ENCODE data around the gene SCYGR2.

SCYGR2 gene

GRCh38 chr2:227632827-227633226 lies 34.1 kb downstream of the SCYGR2 start:
- CTCF ChIA-PET = no interaction called here
- Histone ChIP-seq H3K9me3 (ENCODE audit: control insufficient read depth, insufficient read depth, low read depth, low read length) (no peaks in the 10 kb centered on the region), H3K36me3 (ENCODE audit: control insufficient read depth in 2 of 2, insufficient read depth in 1 of 2, low read length in 2 of 2) (no peaks in the 10 kb centered on the region), H3K4me1 (ENCODE audit: control insufficient read depth, insufficient read depth, low read length) (no peaks in the 10 kb centered on the region), H3K4me3 (ENCODE audit: low read depth, low read length) (no peak overlapping the region), H3K27ac (ENCODE audit: extremely low read depth, low read depth, low read length) (no peak overlapping the region)
- POLR2A ChIA-PET = no interaction called here
- no peak for TF ChIP-seq ZNF146 (tag by site-specific recombination; IDR thresholded peaks at IDR 0.05)
- no peak for TF ChIP-seq ZNF624 (tag by site-specific recombination; IDR thresholded peaks at IDR 0.05)
- TF ChIP-seq ZXDB (tag by site-specific recombination; IDR thresholded peaks at IDR 0.05) = no peak
- no peak for TF ChIP-seq PRDM2 (tag by site-specific recombination; IDR thresholded peaks at IDR 0.05; ENCODE audit: borderline replicate concordance)
- TF ChIP-seq SALL2 (tag by site-specific recombination; IDR thresholded peaks at IDR 0.05; ENCODE audit: borderline replicate concordance) = no peak
- no peak for TF ChIP-seq ZNF701 (tag by site-specific recombination; IDR thresholded peaks at IDR 0.05)
- no peak for TF ChIP-seq ZNF391 (tag by site-specific recombination; IDR thresholded peaks at IDR 0.05; ENCODE audit: borderline replicate concordance, low read depth)
- no peak for TF ChIP-seq ZNF530 (tag by site-specific recombination; IDR thresholded peaks at IDR 0.05; ENCODE audit: low read depth)
- no peak for TF ChIP-seq ZNF132 (tag by site-specific recombination; IDR thresholded peaks at IDR 0.05; ENCODE audit: borderline replicate concordance)
- TF ChIP-seq HOXD13 (CRISPR knock-in tag; IDR thresholded peaks at IDR 0.05; ENCODE audit: borderline replicate concordance) = no peak
- TF ChIP-seq ZFP69B (tag by site-specific recombination; IDR thresholded peaks at IDR 0.05) = no peak
- no peak for TF ChIP-seq ZNF140 (tag by site-specific recombination; IDR thresholded peaks at IDR 0.05)
- no peak for TF ChIP-seq ZNF10 (tag by site-specific recombination; IDR thresholded peaks at IDR 0.05)
- TF ChIP-seq ZSCAN30 (tag by site-specific recombination; IDR thresholded peaks at IDR 0.05) = no peak
- TF ChIP-seq ZNF214 (tag by site-specific recombination; IDR thresholded peaks at IDR 0.05; ENCODE audit: borderline replicate concordance) = no peak

- Histone ChIP-seq H3K4me3 (ENCODE audit: low read depth, low read length) (no peak overlapping the region), H3K36me3 (ENCODE audit: control insufficient read depth in 2 of 2, insufficient read depth in 1 of 2, low read length in 2 of 2) (no peaks in the 10 kb centered on the region), H3K27ac (ENCODE audit: extremely low read depth, low read depth, low read length) (no peak overlapping the region), H3K9me3 (ENCODE audit: control insufficient read depth, insufficient read depth, low read depth, low read length) (no peaks in the 10 kb centered on the region), H3K4me1 (ENCODE audit: control insufficient read depth, insufficient read depth, low read length) (no peaks in the 10 kb centered on the region)
- TF ChIP-seq ZNF350 (tag by site-specific recombination; IDR thresholded peaks at IDR 0.05) (no peak), TRIM28 (IDR thresholded peaks at IDR 0.05; ENCODE audit: borderline replicate concordance, low read length) (no peak), ZNF175 (tag by site-specific recombination; IDR thresholded peaks at IDR 0.05) (no peak), SP7 (tag by site-specific recombination; IDR thresholded peaks at IDR 0.05) (no peak), ZNF549 (tag by site-specific recombination; IDR thresholded peaks at IDR 0.05) (no peak), WT1 (tag by site-specific recombination; IDR thresholded peaks at IDR 0.05) (no peak), ZNF530 (tag by site-specific recombination; IDR thresholded peaks at IDR 0.05; ENCODE audit: low read depth) (no peak), ZSCAN18 (tag by site-specific recombination; IDR thresholded peaks at IDR 0.05) (no peak), KLF9 (tag by site-specific recombination; IDR thresholded peaks at IDR 0.05; ENCODE audit: low read depth) (no peak), ZNF510 (tag by site-specific recombination; IDR thresholded peaks at IDR 0.05; ENCODE audit: insufficient replicate concordance) (no peak), ZNF624 (tag by site-specific recombination; IDR thresholded peaks at IDR 0.05) (no peak), ZNF785 (tag by site-specific recombination; IDR thresholded peaks at IDR 0.05) (no peak), ZBTB1 (tag by site-specific recombination; IDR thresholded peaks at IDR 0.05) (no peak), ZNF621 (tag by site-specific recombination; IDR thresholded peaks at IDR 0.05) (no peak), ZNF24 (tag by site-specific recombination; IDR thresholded peaks at IDR 0.05) (no peak)
- CTCF ChIA-PET = interaction anchor here (0.5 to 0.9 kb wide), 3 partner anchors 10 to 132 kb away, joined by 3 to 4 read pairs (median 3); no protein-coding TSS in a partner anchor
- POLR2A ChIA-PET = no interaction called here
Measured at GRCh38 chr2:227634201-227634600, 35.5 kb downstream of the SCYGR2 start.

All from HEK293 (cell line).